Gastrocnemius medialis (tissue), 4 donors: ENCODE data around the gene OBSCN.

ENCODE experiments used
- CTCF ChIP-seq, 5 experiments: fragments of 450-650 bp in 3 of 5; fragments of 200-600 bp in 2 of 5; sonication (generic) in 2 of 5; IDR thresholded peaks in 4 of 5; conservative IDR thresholded peaks in 1 of 5; 1 replicate in 4 of 5; 2 replicates in 1 of 5; pipeline ENCODE4 v1.5.1; 2016 to 2019; ENCODE audit warnings: antibody characterized with exemption in 5 of 5, mild to moderate bottlenecking in 3 of 5, moderate library complexity in 3 of 5
- POLR2A ChIP-seq, 2 donors: fragments of 450-650 bp; IDR thresholded peaks; one replicate each; pipeline ENCODE4 v1.6.1; 2017; ENCODE audit warnings: antibody characterized with exemption in 2 of 2, mild to moderate bottlenecking in 2 of 2, moderate library complexity in 2 of 2

- TF ChIP-seq CTCF (IDR thresholded peaks at IDR 0.05 in 4 of 5, conservative IDR thresholded peaks at IDR 0.05 in 1 of 5): no peak
- TF ChIP-seq POLR2A (IDR thresholded peaks at IDR 0.05): no peak
Measured at GRCh38 chr1:228272331-228272791, 64.5 kb downstream of the OBSCN start.
